ENCODE results near the gene MLF2. TPM values are rescaled to one million over a fixed set of nuclear protein-coding genes. Genes with fewer than 3 reads are reported as not detected.
A peak's percentile ranks its signal among the peaks of the same experiment; 100 is the strongest.

Gene MLF2
- polyA plus RNA-seq, 1 experiment: 345 TPM

- Histone ChIP-seq H3K27me3 (ENCODE audit: control insufficient read depth, insufficient read depth, low read length) (no peaks in the 10 kb centered on the region), H3K4me3 (ENCODE audit: low read depth, low read length) (peak overlapping the region; percentile 98), H3K36me3 (ENCODE audit: control insufficient read depth, insufficient read depth, low read length) (peaks cover 37% of the 10 kb centered on the region)
- DNase-seq (ENCODE audit: low read depth): no peak
- ChIA-PET CTCF (interaction anchor here (0.6 to 13.4 kb wide), 31 partner anchors 8 to 681 kb away, joined by 3 to 222 read pairs (median 6); partner anchors contain the start of genes CDCA3, COPS7A, GPR162 and LAG3), POLR2A (interaction anchor here (0.5 to 1.9 kb wide), 5 partner anchors 13 to 380 kb away, joined by 3 to 14 read pairs (median 5); partner anchors contain the start of gene PTMS)
- peak; percentile 63 for TF ChIP-seq CTCF (IDR thresholded peaks at IDR 0.05; ENCODE audit: insufficient read depth, low read depth, low read length)
Observed at GRCh38 chr12:6752167-6752920, 597 bp downstream of the MLF2 start.

DNA sequence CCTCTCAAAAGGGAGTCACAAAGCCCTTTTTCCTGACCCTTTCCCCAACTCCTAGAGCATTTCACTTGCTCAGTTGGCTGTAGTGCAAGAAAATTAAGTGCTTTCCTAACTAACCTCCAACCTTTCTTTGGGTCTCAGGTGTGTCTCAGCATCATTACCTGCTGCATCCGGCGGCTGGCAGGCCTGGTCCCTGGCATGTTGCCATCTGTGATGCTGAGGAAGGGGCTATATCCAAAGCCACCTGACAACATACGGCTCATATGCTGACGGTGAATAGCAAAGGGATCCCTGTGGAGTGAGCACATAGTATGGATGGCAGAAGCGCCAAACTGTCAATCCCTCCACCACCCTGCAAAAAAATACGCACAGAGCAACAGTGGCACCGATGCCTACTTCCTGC, 1.2 kb downstream of the MLF2 start:
- CTCF ChIA-PET: interaction anchor here (0.6 to 13.4 kb wide), 15 partner anchors 8 to 133 kb away, joined by 3 to 222 read pairs (median 12); partner anchors contain the start of genes GPR162, LAG3, P3H3 and PTMS
- H3K27me3 ChIP-seq (ENCODE audit: control insufficient read depth, insufficient read depth, low read length): no peaks in the 10 kb centered on the region
- POLR2A ChIA-PET: interaction anchor here (0.5 to 1.3 kb wide), 2 partner anchors 14 to 101 kb away, joined by 5 read pairs; partner anchors contain the start of gene PTMS
- no peak for TF ChIP-seq CTCF (IDR thresholded peaks at IDR 0.05; ENCODE audit: insufficient read depth, low read depth, low read length)
- DNase-seq (ENCODE audit: low read depth): no peak
- H3K4me3 ChIP-seq (ENCODE audit: low read depth, low read length): peak overlapping the region; percentile 98
- peaks cover 39% of the 10 kb centered on the region for H3K36me3 ChIP-seq (ENCODE audit: control insufficient read depth, insufficient read depth, low read length)

DNA sequence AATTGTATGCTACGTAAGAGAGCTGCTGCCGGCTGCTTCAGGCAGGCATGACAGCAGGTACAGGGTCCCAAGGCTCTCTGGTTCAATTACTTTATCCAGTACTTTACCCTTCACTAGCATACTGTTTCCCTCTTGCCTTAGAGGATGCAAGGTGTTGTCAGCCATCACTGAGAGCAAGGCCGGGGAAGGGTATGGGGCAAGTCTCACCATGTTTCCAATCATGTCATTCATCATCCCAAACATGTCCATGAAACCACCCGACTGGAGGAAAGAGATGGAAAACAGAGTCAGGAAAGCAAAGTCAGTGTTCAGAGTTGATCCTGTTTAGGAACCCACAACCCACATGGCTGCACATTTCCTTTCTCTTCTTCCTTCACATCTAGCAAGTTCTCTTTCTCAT, 2.4 kb downstream of the MLF2 start:
- ChIA-PET POLR2A (no interaction called here), CTCF (no interaction called here)
- no peak for TF ChIP-seq CTCF (IDR thresholded peaks at IDR 0.05; ENCODE audit: insufficient read depth, low read depth, low read length)
- DNase-seq (ENCODE audit: low read depth): no peak
- H3K4me3 ChIP-seq (ENCODE audit: low read depth, low read length): no peak overlapping the region
- no peaks in the 10 kb centered on the region for H3K27me3 ChIP-seq (ENCODE audit: control insufficient read depth, insufficient read depth, low read length)
- peaks cover 43% of the 10 kb centered on the region for H3K36me3 ChIP-seq (ENCODE audit: control insufficient read depth, insufficient read depth, low read length)

DNA sequence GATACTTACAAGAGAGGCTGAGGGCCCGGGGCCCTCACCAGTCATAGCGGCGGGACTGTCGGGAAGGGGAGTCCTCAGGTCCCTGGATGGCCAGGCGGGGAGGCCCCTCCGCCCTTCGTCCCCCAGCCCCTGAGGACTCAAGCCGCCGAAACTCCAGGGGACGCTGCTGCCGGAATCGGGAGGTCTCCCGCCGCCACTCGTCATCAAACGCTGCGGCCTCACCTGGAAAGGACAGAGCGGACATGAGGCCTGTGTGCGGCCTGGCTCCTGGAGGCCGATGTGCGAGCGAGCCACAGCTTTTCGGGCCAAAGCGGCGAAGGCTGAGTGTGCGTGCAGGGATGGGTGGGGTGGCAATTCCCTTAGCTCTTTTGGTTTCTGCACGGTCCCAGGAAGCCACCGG, 4.2 kb downstream of the MLF2 start:
- no peak overlapping the region for H3K4me3 ChIP-seq (ENCODE audit: low read depth, low read length)
- peaks cover 44% of the 10 kb centered on the region for H3K36me3 ChIP-seq (ENCODE audit: control insufficient read depth, insufficient read depth, low read length)
- TF ChIP-seq CTCF (IDR thresholded peaks at IDR 0.05; ENCODE audit: insufficient read depth, low read depth, low read length): no peak
- no peak for DNase-seq (ENCODE audit: low read depth)
- ChIA-PET CTCF (interaction anchor here (1.1 kb wide), 1 partner anchor 30 kb away, joined by 3 read pairs; no protein-coding TSS in a partner anchor), POLR2A (no interaction called here)
- H3K27me3 ChIP-seq (ENCODE audit: control insufficient read depth, insufficient read depth, low read length): no peaks in the 10 kb centered on the region

DNA sequence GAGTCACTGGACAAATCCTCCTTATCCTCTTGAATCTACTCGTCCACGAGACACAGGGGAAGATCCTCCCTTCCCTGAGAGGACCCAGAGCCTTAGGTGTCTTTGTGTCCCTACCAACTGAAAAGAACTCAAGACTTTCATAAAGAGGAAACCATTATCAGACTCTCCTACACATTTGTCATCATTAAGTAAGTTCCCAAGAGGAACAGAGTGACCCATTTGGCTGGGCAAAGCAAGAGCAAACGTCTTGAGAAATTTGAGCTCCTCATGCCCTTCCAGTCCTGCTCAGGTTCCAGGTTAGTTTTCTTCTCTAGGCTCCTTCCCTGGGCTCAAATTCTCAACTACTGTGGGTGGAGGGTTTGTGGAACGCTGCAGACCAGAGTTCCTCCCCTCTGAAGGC, 5.7 kb downstream of the MLF2 start:
- CTCF ChIA-PET: interaction anchor here (0.8 to 1.5 kb wide), 3 partner anchors 19 to 101 kb away, joined by 3 to 4 read pairs (median 3); partner anchors contain the start of gene PTMS
- no peak for TF ChIP-seq CTCF (IDR thresholded peaks at IDR 0.05; ENCODE audit: insufficient read depth, low read depth, low read length)
- Histone ChIP-seq H3K36me3 (ENCODE audit: control insufficient read depth, insufficient read depth, low read length) (peaks cover 44% of the 10 kb centered on the region), H3K27me3 (ENCODE audit: control insufficient read depth, insufficient read depth, low read length) (no peaks in the 10 kb centered on the region), H3K4me3 (ENCODE audit: low read depth, low read length) (no peak overlapping the region)
- no peak for DNase-seq (ENCODE audit: low read depth)
- POLR2A ChIA-PET: interaction anchor here (0.9 kb wide), 1 partner anchor 134 kb away, joined by 3 read pairs; no protein-coding TSS in a partner anchor

All from BJ (cell line).